ENCODE results near the gene PDE4B.

GRCh38 chr1:66274634-66275033, 481.9 kb downstream of the PDE4B start:
- TF ChIP-seq POLR2A (IDR thresholded peaks at IDR 0.05) (no peak), CTCF (IDR thresholded peaks at IDR 0.05) (no peak)
